ENCODE data around the gene BBS1.

BBS1 gene

GRCh38 chr11:66473608-66474515, 36.6 kb upstream of the BBS1 start:
- H3K4me1 ChIP-seq: peaks cover 7 to 21% (median 13%) of the 10 kb centered on the region in 10 experiments
- H3K9ac ChIP-seq: no peak overlapping the region
- no peaks in the 10 kb centered on the region for H3K27me3 ChIP-seq
- no peak overlapping the region for H3K4me2 ChIP-seq
- H3K9me3 ChIP-seq (replicated peaks in 1 of 11): no peaks in the 10 kb centered on the region
- TF ChIP-seq Cebpa-rat (IDR thresholded peaks at IDR 0.05): no peak
- peaks cover 0 to 54% (median 19%) of the 10 kb centered on the region in 11 experiments; a peak in 12 of 22 replicates for H4K20me1 ChIP-seq
- peaks cover 24 to 67% (median 50%) of the 10 kb centered on the region in 11 experiments for H3K36me3 ChIP-seq
- H3K27ac ChIP-seq: no peak overlapping the region
- H3K4me3 ChIP-seq: no peak overlapping the region

- Histone ChIP-seq H3K36me3 (peaks cover 24 to 67% (median 50%) of the 10 kb centered on the region in 11 experiments), H3K27ac (no peak overlapping the region), H3K27me3 (no peaks in the 10 kb centered on the region), H3K9me3 (replicated peaks in 1 of 11) (no peaks in the 10 kb centered on the region), H3K4me1 (peaks cover 8 to 14% (median 10%) of the 10 kb centered on the region in 10 experiments; a peak in 19 of 20 replicates), H3K4me3 (no peak overlapping the region), H3K4me2 (no peak overlapping the region), H4K20me1 (peaks cover 0 to 57% (median 19%) of the 10 kb centered on the region in 11 experiments; a peak in 12 of 22 replicates), H3K9ac (no peak overlapping the region)
- no peak for TF ChIP-seq Cebpa-rat (IDR thresholded peaks at IDR 0.05)
Observed at GRCh38 chr11:66475349-66476172, 34.9 kb upstream of the BBS1 start.

DNA sequence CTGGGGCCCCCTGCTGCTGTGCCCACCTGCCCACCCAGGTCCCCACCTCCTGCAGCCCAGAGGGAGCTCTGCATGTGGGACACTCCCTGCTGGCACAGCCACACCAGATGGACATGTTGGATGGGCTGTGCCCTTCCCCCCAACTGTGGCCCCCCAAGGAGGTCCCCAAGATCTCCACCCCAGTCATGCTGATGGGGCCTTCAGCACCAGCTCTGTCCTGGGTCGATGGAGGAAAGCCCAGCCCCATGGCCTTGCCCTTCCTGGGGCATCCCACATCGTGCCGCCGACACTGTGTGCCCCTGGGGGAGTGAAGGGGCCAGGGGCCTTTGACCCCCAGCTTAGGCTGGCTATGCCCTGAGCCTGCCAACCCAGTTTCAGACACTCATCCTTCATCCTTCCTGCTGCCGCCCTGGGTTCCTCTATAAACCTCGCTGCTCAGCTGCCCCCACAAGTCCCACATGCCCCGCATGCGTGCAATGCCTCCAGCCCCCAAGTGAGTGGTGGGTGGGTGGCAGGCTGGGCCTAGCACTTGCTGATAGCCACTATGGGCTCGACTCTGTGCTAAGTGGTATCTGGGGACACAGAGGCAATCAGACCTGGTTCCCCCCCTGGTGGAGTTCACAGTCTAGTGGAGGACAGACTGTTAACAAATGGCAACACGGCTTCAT, 34.1 kb upstream of the BBS1 start:
- Histone ChIP-seq H3K9ac (no peak overlapping the region), H3K36me3 (peaks cover 20 to 63% (median 44%) of the 10 kb centered on the region in 11 experiments), H3K4me2 (no peak overlapping the region)

DNA sequence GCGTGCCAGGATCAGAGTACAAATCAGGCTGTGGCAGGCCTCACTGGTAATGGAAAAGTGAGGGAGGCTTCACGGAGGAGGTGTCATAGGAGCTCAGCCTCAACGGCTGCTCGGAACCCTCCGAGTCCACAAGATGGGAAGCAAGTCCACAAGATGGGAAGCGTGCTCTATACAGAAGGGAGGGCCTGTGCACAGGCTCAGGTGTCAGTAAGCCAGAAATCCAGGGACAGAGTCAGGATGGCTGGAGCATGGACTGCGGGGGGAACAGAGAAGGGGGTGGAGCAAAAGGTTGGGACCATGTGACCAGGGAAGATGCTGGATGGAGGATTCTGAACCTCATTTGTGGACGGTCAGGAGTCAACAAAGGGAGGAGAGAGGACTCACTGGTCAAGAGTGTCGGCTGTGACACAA, 33.6 kb upstream of the BBS1 start:
- H4K20me1 ChIP-seq: peaks cover 0 to 57% (median 19%) of the 10 kb centered on the region in 11 experiments; a peak in 12 of 22 replicates
- TF ChIP-seq Cebpa-rat (IDR thresholded peaks at IDR 0.05): no peak
- peaks cover 15 to 23% (median 20%) of the 10 kb centered on the region in 10 experiments for H3K4me1 ChIP-seq
- H3K36me3 ChIP-seq: peaks cover 20 to 59% (median 43%) of the 10 kb centered on the region in 11 experiments
- no peaks in the 10 kb centered on the region for H3K27me3 ChIP-seq
- no peak overlapping the region; a peak in 1 of 22 replicates for H3K9ac ChIP-seq
- no peak overlapping the region for H3K4me3 ChIP-seq
- H3K9me3 ChIP-seq (replicated peaks in 1 of 11): no peaks in the 10 kb centered on the region
- no peak overlapping the region for H3K27ac ChIP-seq
- no peak overlapping the region for H3K4me2 ChIP-seq

More for the DNA sequence above, 34.1 kb upstream of the BBS1 start:
- Histone ChIP-seq H3K9me3 (replicated peaks in 1 of 11) (no peaks in the 10 kb centered on the region), H3K4me1 (peaks cover 15 to 22% (median 17%) of the 10 kb centered on the region in 10 experiments), H4K20me1 (peaks cover 0 to 57% (median 19%) of the 10 kb centered on the region in 11 experiments; a peak in 12 of 22 replicates), H3K4me3 (no peak overlapping the region), H3K27me3 (no peaks in the 10 kb centered on the region), H3K27ac (no peak overlapping the region)
- TF ChIP-seq Cebpa-rat (IDR thresholded peaks at IDR 0.05): no peak

- peaks cover 15 to 29% (median 23%) of the 10 kb centered on the region in 10 experiments for H3K4me1 ChIP-seq
- H3K4me3 ChIP-seq: no peak overlapping the region
- no peak for TF ChIP-seq Cebpa-rat (IDR thresholded peaks at IDR 0.05)
- H3K27ac ChIP-seq: no peak overlapping the region
- H3K4me2 ChIP-seq: no peak overlapping the region
- no peaks in the 10 kb centered on the region for H3K9me3 ChIP-seq (replicated peaks in 1 of 11)
- no peak overlapping the region; a peak in 1 of 22 replicates for H3K9ac ChIP-seq
- no peaks in the 10 kb centered on the region for H3K27me3 ChIP-seq
- peaks cover 23 to 59% (median 43%) of the 10 kb centered on the region in 11 experiments for H3K36me3 ChIP-seq
- H4K20me1 ChIP-seq: peaks cover 0 to 64% (median 19%) of the 10 kb centered on the region in 11 experiments; a peak in 12 of 22 replicates
Observed at GRCh38 chr11:66477263-66478201, 32.9 kb upstream of the BBS1 start.

DNA sequence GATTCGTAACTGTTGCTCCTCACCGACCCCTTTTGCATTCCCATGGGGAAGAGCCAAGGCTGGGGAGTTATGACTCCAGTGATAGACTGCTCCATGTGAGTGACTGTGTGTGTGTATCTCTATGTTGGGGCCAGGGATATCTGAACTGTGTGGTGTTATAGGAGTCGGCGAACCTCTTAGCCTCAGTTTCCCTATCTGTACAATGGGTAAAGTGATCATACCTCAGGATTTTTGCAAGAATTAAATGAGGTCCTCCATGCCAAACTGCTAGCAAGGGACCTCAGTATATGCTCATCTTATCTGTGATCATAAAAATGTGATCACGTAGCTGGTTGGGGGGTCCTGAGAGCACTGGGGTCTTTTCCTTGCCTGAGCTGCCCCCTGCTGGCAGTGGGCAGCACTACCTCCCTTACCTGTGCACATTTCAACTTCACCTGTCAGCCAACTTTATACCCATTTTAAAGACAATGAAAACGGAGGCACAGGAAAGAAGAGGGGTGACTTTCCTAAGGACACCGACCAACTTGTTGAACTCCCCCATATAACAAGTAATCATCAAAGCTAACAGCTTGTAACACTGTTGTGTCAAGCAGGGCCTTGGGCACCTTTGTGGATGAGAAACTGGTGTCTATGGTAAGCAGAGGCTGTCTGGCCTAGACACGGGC, 31.6 kb upstream of the BBS1 start:
- Histone ChIP-seq H3K9me3 (replicated peaks in 1 of 11) (no peaks in the 10 kb centered on the region), H3K27me3 (no peaks in the 10 kb centered on the region), H3K9ac (peak overlapping the region; percentile 89 to 97 (median 95)), H3K4me1 (peaks cover 15 to 31% (median 24%) of the 10 kb centered on the region in 10 experiments), H4K20me1 (peaks cover 0 to 69% (median 19%) of the 10 kb centered on the region in 11 experiments; a peak in 12 of 22 replicates), H3K36me3 (peaks cover 20 to 59% (median 42%) of the 10 kb centered on the region in 11 experiments; a peak in 21 of 22 replicates), H3K4me3 (peak overlapping the region; percentile 72 to 96 (median 84)), H3K27ac (peak overlapping the region; percentile 84 to 94 (median 91); a peak in 21 of 22 replicates), H3K4me2 (peak overlapping the region; percentile 84 to 99 (median 94))
- no peak for TF ChIP-seq Cebpa-rat (IDR thresholded peaks at IDR 0.05)

GRCh38 chr11:66479394-66480116, 30.9 kb upstream of the BBS1 start:
- TF ChIP-seq Cebpa-rat (IDR thresholded peaks at IDR 0.05): no peak
- Histone ChIP-seq H3K9me3 (replicated peaks in 1 of 11) (no peaks in the 10 kb centered on the region), H3K9ac (peak overlapping the region; percentile 89 to 97 (median 95)), H3K27ac (peak overlapping the region; percentile 84 to 94 (median 91)), H4K20me1 (peaks cover 0 to 67% (median 19%) of the 10 kb centered on the region in 11 experiments; a peak in 12 of 22 replicates), H3K36me3 (peaks cover 19 to 58% (median 38%) of the 10 kb centered on the region in 11 experiments; a peak in 20 of 22 replicates), H3K4me2 (peak overlapping the region; percentile 84 to 99 (median 94)), H3K4me3 (peak overlapping the region; percentile 72 to 96 (median 84)), H3K27me3 (no peaks in the 10 kb centered on the region), H3K4me1 (peaks cover 15 to 31% (median 24%) of the 10 kb centered on the region in 10 experiments)
